ENCODE measurements around the gene B4GALT5.

B4GALT5 gene

GRCh38 chr20:49712646-49712995 is 1.1 kb downstream of the B4GALT5 start:
- H3K27ac ChIP-seq (ENCODE audit: poor library complexity, severe bottlenecking), result peak overlapping the region; percentile 72
- H3K36me3 ChIP-seq (ENCODE audit: low read depth), result peaks cover 21% of the 10 kb centered on the region
- H3K27me3 ChIP-seq (ENCODE audit: insufficient read depth, poor library complexity, severe bottlenecking), result no peaks in the 10 kb centered on the region
- peak; percentile 64 for DNase-seq (ENCODE audit: low spot score)
- peak overlapping the region; percentile 99 for H3K4me3 ChIP-seq (ENCODE audit: severe bottlenecking)
- no peaks in the 10 kb centered on the region for H3K9me3 ChIP-seq (ENCODE audit: severe bottlenecking)
- ATAC-seq (ENCODE audit: low read depth), result peak; percentile 11; the same call in 2 of the 3 replicates
- TF ChIP-seq CTCF (IDR thresholded peaks at IDR 0.05; ENCODE audit: poor library complexity, severe bottlenecking), result no peak
- peaks cover 18% of the 10 kb centered on the region for H3K4me1 ChIP-seq (ENCODE audit: insufficient read depth, poor library complexity, severe bottlenecking)

GRCh38 chr20:49712118-49712517 is 1.6 kb downstream of the B4GALT5 start:
- Histone ChIP-seq H3K27ac (ENCODE audit: poor library complexity, severe bottlenecking) (peak overlapping the region; percentile 72), H3K4me1 (ENCODE audit: insufficient read depth, poor library complexity, severe bottlenecking) (peaks cover 17% of the 10 kb centered on the region), H3K4me3 (ENCODE audit: severe bottlenecking) (peak overlapping the region; percentile 99), H3K36me3 (ENCODE audit: low read depth) (peaks cover 21% of the 10 kb centered on the region), H3K9me3 (ENCODE audit: severe bottlenecking) (no peaks in the 10 kb centered on the region), H3K27me3 (ENCODE audit: insufficient read depth, poor library complexity, severe bottlenecking) (no peaks in the 10 kb centered on the region)
- no peak for DNase-seq (ENCODE audit: low spot score)
- ATAC-seq (ENCODE audit: low read depth), result no peak
- no peak for TF ChIP-seq CTCF (IDR thresholded peaks at IDR 0.05; ENCODE audit: poor library complexity, severe bottlenecking)

DNA sequence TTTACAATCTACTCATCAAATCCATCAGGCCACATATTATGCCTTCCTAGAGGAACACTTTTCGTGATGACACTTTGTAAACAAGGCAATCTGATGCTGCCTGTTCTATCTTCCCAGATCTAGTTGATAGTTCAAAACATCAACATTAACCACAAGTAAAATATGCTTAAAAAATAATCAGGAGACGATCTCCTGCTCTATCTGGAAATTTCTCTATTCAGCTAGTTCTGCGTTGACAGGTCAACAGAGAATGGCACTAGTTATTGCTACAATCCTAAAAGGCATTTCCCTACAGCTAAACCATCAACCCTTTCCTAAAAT is 2.1 kb downstream of the B4GALT5 start:
- no peaks in the 10 kb centered on the region for H3K9me3 ChIP-seq (ENCODE audit: severe bottlenecking)
- no peak for DNase-seq (ENCODE audit: low spot score)
- H3K27me3 ChIP-seq (ENCODE audit: insufficient read depth, poor library complexity, severe bottlenecking), result no peaks in the 10 kb centered on the region
- H3K4me1 ChIP-seq (ENCODE audit: insufficient read depth, poor library complexity, severe bottlenecking), result peaks cover 17% of the 10 kb centered on the region
- no peak overlapping the region for H3K4me3 ChIP-seq (ENCODE audit: severe bottlenecking)
- H3K36me3 ChIP-seq (ENCODE audit: low read depth), result peaks cover 21% of the 10 kb centered on the region
- no peak for ATAC-seq (ENCODE audit: low read depth)
- TF ChIP-seq CTCF (IDR thresholded peaks at IDR 0.05; ENCODE audit: poor library complexity, severe bottlenecking), result no peak
- no peak overlapping the region for H3K27ac ChIP-seq (ENCODE audit: poor library complexity, severe bottlenecking)

GRCh38 chr20:49710971-49711666 is 2.6 kb downstream of the B4GALT5 start:
- Histone ChIP-seq H3K27me3 (ENCODE audit: insufficient read depth, poor library complexity, severe bottlenecking) (no peaks in the 10 kb centered on the region), H3K9me3 (ENCODE audit: severe bottlenecking) (no peaks in the 10 kb centered on the region), H3K36me3 (ENCODE audit: low read depth) (peaks cover 21% of the 10 kb centered on the region), H3K4me3 (ENCODE audit: severe bottlenecking) (no peak overlapping the region), H3K4me1 (ENCODE audit: insufficient read depth, poor library complexity, severe bottlenecking) (peaks cover 17% of the 10 kb centered on the region), H3K27ac (ENCODE audit: poor library complexity, severe bottlenecking) (no peak overlapping the region)
- no peak for DNase-seq (ENCODE audit: low spot score)
- no peak for ATAC-seq (ENCODE audit: low read depth)
- no peak for TF ChIP-seq CTCF (IDR thresholded peaks at IDR 0.05; ENCODE audit: poor library complexity, severe bottlenecking)

GRCh38 chr20:49707118-49707517 is 6.6 kb downstream of the B4GALT5 start:
- H3K9me3 ChIP-seq (ENCODE audit: severe bottlenecking), result no peaks in the 10 kb centered on the region
- peaks cover 13% of the 10 kb centered on the region for H3K4me1 ChIP-seq (ENCODE audit: insufficient read depth, poor library complexity, severe bottlenecking)
- H3K27me3 ChIP-seq (ENCODE audit: insufficient read depth, poor library complexity, severe bottlenecking), result no peaks in the 10 kb centered on the region
- no peak for ATAC-seq (ENCODE audit: low read depth)
- no peak for TF ChIP-seq CTCF (IDR thresholded peaks at IDR 0.05; ENCODE audit: poor library complexity, severe bottlenecking)
- no peak overlapping the region for H3K4me3 ChIP-seq (ENCODE audit: severe bottlenecking)
- DNase-seq (ENCODE audit: low spot score), result no peak
- H3K27ac ChIP-seq (ENCODE audit: poor library complexity, severe bottlenecking), result no peak overlapping the region
- H3K36me3 ChIP-seq (ENCODE audit: low read depth), result peaks cover 26% of the 10 kb centered on the region
